K562 (cell line): ENCODE data around the gene GOLPH3. TPM values are rescaled to one million over a fixed set of nuclear protein-coding genes. Genes with fewer than 3 reads are reported as not detected.
A peak's percentile ranks its signal among the peaks of the same experiment; 100 is the strongest.

Source experiments
- ATAC-seq: fragments of 200-7000 bp; cut with Tn5 transposase; 3 replicates; pipeline ENCODE4 v1.9.1; 2020; ENCODE audit warnings: moderate library complexity
- BruUV-seq: library from RNA; stranded (reverse); fragments of 400-500 nt; replicated peaks from 2 replicates; lab custom pipeline; 2021; lab: Mats Ljungman, UMichigan
- CTCF ChIA-PET: fragments of 300-600 bp; formaldehyde crosslinking; extraction: SDS; loops from one replicate; lab custom pipeline; 2021; ENCODE audit warnings: low intra/inter-chr PET ratio; lab: Yijun Ruan, JAX
- POLR2A ChIA-PET: fragments of 300-600, 350-650 bp; sonication (Branson Sonifier 250); formaldehyde crosslinking; extraction: SDS; loops from one replicate; lab custom pipeline; 2021; ENCODE audit warnings: antibody characterized with exemption, inconsistent platforms; lab: Yijun Ruan, JAX
- DNase-seq, 4 experiments: peaks; one replicate each; pipeline versions ENCODE4 v3.0.0 to v3.0.0-alpha.2; 2011 to 2018; ENCODE audit warnings: low spot score in 3 of 4, mixed read lengths in 3 of 4; ENCODE audit errors: extremely low read depth in 1 of 4
- FAIRE-seq: peaks from 2 replicates; lab custom pipeline; 2011; peaks lifted over from hg19 to GRCh38; lab: Jason Lieb, UNC
- H2AFZ ChIP-seq: 2 replicates; pipeline ENCODE4 v1.6.0; 2011; ENCODE audit warnings: low read depth, low read length, control low read depth, inconsistent platforms
- H3K27ac ChIP-seq: fragments of 200-600 bp; 3 replicates; pipeline ENCODE4 v1.8.0; 2011; ENCODE audit warnings: low read depth, mild to moderate bottlenecking, control low read depth, inconsistent platforms, low read length, moderate library complexity, mixed read lengths; ENCODE audit errors: extremely low read depth
- H3K27me3 ChIP-seq, 2 experiments: fragments of 300-600 bp in 1 of 2; 2 replicates in 1 of 2; 3 replicates in 1 of 2; pipeline versions ENCODE4 v1.6.0 to v1.8.0; 2011; ENCODE audit warnings: inconsistent platforms in 2 of 2, low read length in 2 of 2, mild to moderate bottlenecking in 1 of 2, mixed read lengths in 1 of 2, moderate library complexity in 1 of 2; ENCODE audit not compliant: control insufficient read depth in 2 of 2, insufficient read depth in 2 of 2
- H3K36me3 ChIP-seq: fragments of 300-600 bp; 3 replicates; pipeline ENCODE4 v1.8.0; 2011; ENCODE audit warnings: mild to moderate bottlenecking, low read length, inconsistent platforms; ENCODE audit not compliant: control insufficient read depth, insufficient read depth
- H3K4me1 ChIP-seq, 2 experiments: fragments of 200-600 bp in 1 of 2; replicated peaks in 1 of 2; 2 replicates in 1 of 2; 3 replicates in 1 of 2; pipeline versions ENCODE4 v1.5.1 to v1.8.0; 2011; ENCODE audit warnings: inconsistent platforms in 2 of 2, low read length in 2 of 2, mild to moderate bottlenecking in 1 of 2, mixed read lengths in 1 of 2, moderate library complexity in 1 of 2; ENCODE audit not compliant: control insufficient read depth in 2 of 2, insufficient read depth in 2 of 2
- H3K4me2 ChIP-seq: 2 replicates; pipeline ENCODE4 v1.6.1; 2011; ENCODE audit warnings: low read length, control low read depth, inconsistent platforms, mixed read lengths; ENCODE audit not compliant: insufficient read depth
- H3K4me3 ChIP-seq: fragments of 200-600 bp; sonication (generic), shearing (Covaris generic); 2 replicates; pipeline ENCODE4 v1.5.1; 2016; ENCODE audit warnings: control low read depth, inconsistent platforms
- H3K79me2 ChIP-seq: fragments of 200-600 bp; 3 replicates; pipeline ENCODE4 v1.8.0; 2011; ENCODE audit warnings: low read length, inconsistent platforms; ENCODE audit not compliant: control insufficient read depth, insufficient read depth
- H3K9ac ChIP-seq, 2 experiments: 2 replicates each; pipeline versions ENCODE4 v1.6.0 to v1.6.1; 2011; ENCODE audit warnings: low read depth in 2 of 2, low read length in 2 of 2, control low read depth in 1 of 2, inconsistent platforms in 1 of 2, mild to moderate bottlenecking in 1 of 2, mixed read lengths in 1 of 2; ENCODE audit not compliant: insufficient read depth in 1 of 2
- H3K9me1 ChIP-seq: one replicate; pipeline ENCODE4 v1.6.0; 2011; ENCODE audit warnings: inconsistent platforms, mild to moderate bottlenecking, low read length, moderate library complexity; ENCODE audit not compliant: control insufficient read depth, insufficient read depth
- H3K9me3 ChIP-seq: replicated peaks from 2 replicates; pipeline ENCODE4 v1.5.1; 2011; ENCODE audit warnings: low read depth, low read length, inconsistent platforms; ENCODE audit not compliant: control insufficient read depth, insufficient read depth
- H4K20me1 ChIP-seq: replicated peaks from 2 replicates; pipeline ENCODE4 v1.6.1; 2011; ENCODE audit warnings: low read length, inconsistent platforms, mixed read lengths; ENCODE audit not compliant: control insufficient read depth, insufficient read depth
- BCL6 ChIP-seq: fragments of 250-450 bp; sonication (Bioruptor Pico); IDR thresholded peaks from 2 replicates; pipeline ENCODE4 v1.4.0; 2020
- BHLHE40 ChIP-seq: IDR thresholded peaks from 2 replicates; pipeline ENCODE4 v1.6.1; 2011; ENCODE audit warnings: low read length, improper control_type of control experiment
- CBX2 ChIP-seq: fragments of 200-600 bp; sonication (generic); IDR thresholded peaks from one replicate; pipeline ENCODE4 v1.6.1; 2012; ENCODE audit warnings: mild to moderate bottlenecking, low read length, inconsistent platforms; ENCODE audit not compliant: insufficient read depth, poor library complexity, severe bottlenecking
- ETV5 ChIP-seq: sonication (generic); formaldehyde crosslinking; IDR thresholded peaks from 2 replicates; pipeline ENCODE4 v1.4.0; 2020; ENCODE audit warnings: low read depth, mild to moderate bottlenecking, missing genetic modification reagents
- IFI16 ChIP-seq: fragments of 250-450 bp; sonication (Bioruptor Pico); IDR thresholded peaks from 2 replicates; pipeline ENCODE4 v2.1.2; 2022; ENCODE audit warnings: mild to moderate bottlenecking, inconsistent platforms
- ILK ChIP-seq: fragments of 450-650 bp; IDR thresholded peaks from 2 replicates; pipeline ENCODE4 v1.6.1; 2016; ENCODE audit warnings: missing genetic modification characterization, low read depth, mild to moderate bottlenecking, missing compliant biosample characterization, moderate library complexity, borderline replicate concordance
- JUND ChIP-seq, 2 experiments: IDR thresholded peaks; 2 replicates in 1 of 2; 3 replicates in 1 of 2; pipeline ENCODE4 v1.6.1; 2011; ENCODE audit warnings: borderline replicate concordance in 2 of 2, low read depth in 2 of 2, low read length in 2 of 2, improper control_type of control experiment in 1 of 2, missing biosample characterization in 1 of 2, missing genetic modification characterization in 1 of 2, missing genetic modification reagents in 1 of 2
- KDM2B ChIP-seq: fragments of 250-450 bp; sonication (Bioruptor Pico); IDR thresholded peaks from 2 replicates; pipeline ENCODE4 v1.8.0; 2021; ENCODE audit warnings: mild to moderate bottlenecking, moderate library complexity
- NR2C1 ChIP-seq, 2 experiments: fragments of 450-650 bp; IDR thresholded peaks; 2 replicates each; pipeline ENCODE4 v1.6.1; 2017; ENCODE audit warnings: mild to moderate bottlenecking in 2 of 2, antibody characterized with exemption in 1 of 2, inconsistent platforms in 1 of 2, missing compliant biosample characterization in 1 of 2, missing genetic modification characterization in 1 of 2
- PHF8 ChIP-seq: fragments of 200-600 bp; sonication (generic); IDR thresholded peaks from 2 replicates; pipeline ENCODE4 v1.6.1; 2012; ENCODE audit warnings: mixed run types, mild to moderate bottlenecking, inconsistent platforms, low read length, moderate library complexity, borderline replicate concordance
- POLR2AphosphoS2 ChIP-seq: IDR thresholded peaks from 2 replicates; pipeline ENCODE4 v1.6.1; 2012; ENCODE audit warnings: low read length, improper control_type of control experiment
- RBM14 ChIP-seq: fragments of 200-400 bp; formaldehyde crosslinking; IDR thresholded peaks from 2 replicates; pipeline ENCODE4 v1.6.1; 2018; ENCODE audit warnings: low read depth, mild to moderate bottlenecking, low read length, moderate library complexity, borderline replicate concordance; ENCODE audit not compliant: insufficient read depth
- RBM15 ChIP-seq: fragments of 200-400 bp; formaldehyde crosslinking; IDR thresholded peaks from 2 replicates; pipeline ENCODE4 v1.6.1; 2018; ENCODE audit warnings: mild to moderate bottlenecking, low read length, moderate library complexity; ENCODE audit not compliant: insufficient read depth
- SREBF1 ChIP-seq: fragments of 150-350 bp; IDR thresholded peaks from 2 replicates; pipeline ENCODE4 v1.6.1; 2014; ENCODE audit warnings: antibody characterized with exemption, low read depth, low read length, borderline replicate concordance
- TAL1 ChIP-seq: fragments of 450-650 bp; IDR thresholded peaks from 2 replicates; pipeline ENCODE4 v1.6.1; 2016; ENCODE audit warnings: mild to moderate bottlenecking
- ZNF121 ChIP-seq: sonication (generic); formaldehyde crosslinking; conservative IDR thresholded peaks from 2 replicates; pipeline ENCODE4 v1.8.0; 2022; ENCODE audit warnings: missing genetic modification reagents
- ZNF24 ChIP-seq: fragments of 450-650 bp; IDR thresholded peaks from 2 replicates; pipeline ENCODE4 v1.6.1; 2016
- WGBS: fragments of 100-300 bp; shearing (Covaris generic); methylation state at CpG from one replicate; pipeline ENCODE4 v1.1.6; 2016; ENCODE audit warnings: low coverage, mixed read lengths; ENCODE audit not compliant: insufficient coverage; ENCODE audit errors: missing lambda C conversion rate; 5-methylcytosine and 5-hydroxymethylcytosine counted together
- in situ Hi-C: fragments of 300-500 bp; cut with MboI; formaldehyde crosslinking; loops from 4 replicates; pipeline ENCODE4 v1.15.0; 2018; ENCODE audit warnings: inconsistent platforms, mixed read lengths
- intact Hi-C: fragments of 100-400 bp; cut with micrococcal nuclease; formaldehyde crosslinking; loops from 2 replicates; pipeline ENCODE4 v1.14.2; 2022
- polyA plus RNA-seq, 8 experiments: library from polyadenylated mRNA; depleted of rRNA in 4 of 8; stranded (reverse) in 5 of 8; unstranded in 3 of 8; fragments of >200 nt; fragmentation: Nextera tagmentation in 2 of 8; fragmentation: Illumina TruSeq in 1 of 8; extraction: Ambion mirVana in 2 of 8; extraction: Trizol in 1 of 8; gene quantifications; 2 replicates each; pipeline versions ENCODE4 v1.2.1 to v1.2.3, GENCODE V29; 2011 to 2014; ENCODE audit warnings: inconsistent platforms in 1 of 8, missing spikeins in 1 of 8
- total RNA-seq, 7 experiments: library from RNA; depleted of rRNA in 6 of 7; stranded (reverse); fragments of >200 nt in 6 of 7; fragmentation: Illumina TruSeq in 2 of 7; extraction: Trizol in 2 of 7; gene quantifications; 2 replicates each; pipeline versions ENCODE4 v1.2.1 to v1.2.3, GENCODE V29; 2011 to 2021; ENCODE audit warnings: low replicate concordance in 1 of 7

Gene GOLPH3
- total and polyA plus RNA-seq, 9 of the 15 experiments (the other 6 are each of a cell fraction or from before 2014, with no cell fraction given), result 18.8 to 94.6 (median 55.1) TPM

- intact Hi-C loops, result no loop called here
These were observed 57.4 kb downstream of the GOLPH3 start for GRCh38 chr5:32116574-32117313.

GRCh38 chr5:32115985-32116384 is 58.1 kb downstream of the GOLPH3 start:
- Histone ChIP-seq H3K4me2 (no peak overlapping the region), H3K27ac (no peak overlapping the region), H3K36me3 (peaks cover 67% of the 10 kb centered on the region), H2AFZ (no peak overlapping the region), H3K9me1 (no peaks in the 10 kb centered on the region), H3K4me3 (no peak overlapping the region), H3K27me3 (no peaks in the 10 kb centered on the region), H3K9me3 (no peaks in the 10 kb centered on the region), H3K79me2 (peaks cover 13% of the 10 kb centered on the region; the same call in 2 of the 3 replicates), H4K20me1 (no peaks in the 10 kb centered on the region), H3K9ac (no peak overlapping the region), H3K4me1 (no peaks in the 10 kb centered on the region; a peak in 1 of 5 replicates)
- peak; percentile 67 for ATAC-seq
- intact Hi-C loops, result no loop called here
- TF ChIP-seq ETV5 (CRISPR knock-in tag) (no peak), KDM2B (CRISPR knock-in tag) (no peak), IFI16 (CRISPR knock-in tag) (no peak), PHF8 (no peak), POLR2AphosphoS2 (no peak), ILK (tag) (no peak), TAL1 (no peak), BHLHE40 (no peak), RBM14 (no peak), BCL6 (CRISPR knock-in tag) (no peak), NR2C1 (IDR thresholded peaks at IDR 0.05) (no peak), NR2C1 (tag; IDR thresholded peaks at IDR 0.05) (no peak), ZNF24 (no peak)
- in situ Hi-C loops, result no loop called here
- no peak for FAIRE-seq
- POLR2A ChIA-PET, result interaction anchor here (0.6 to 0.9 kb wide), 2 partner anchors 9 to 44 kb away, joined by 3 to 7 read pairs; no protein-coding TSS in a partner anchor
- CTCF ChIA-PET, result no interaction called here
- WGBS, result 82% methylated on average over 3 of the region's 3 CpGs
- DNase-seq, result peak in 1 of 4 experiments; percentile 13
- BruUV-seq, result no TSS peak

More at GRCh38 chr5:32116574-32117313, 57.4 kb downstream of the GOLPH3 start:
- in situ Hi-C loops, result no loop called here
- no peak for FAIRE-seq
- Histone ChIP-seq H3K4me3 (no peak overlapping the region), H3K36me3 (peaks cover 70% of the 10 kb centered on the region), H3K27me3 (no peaks in the 10 kb centered on the region), H2AFZ (no peak overlapping the region), H3K9me1 (no peaks in the 10 kb centered on the region), H3K4me2 (no peak overlapping the region), H3K4me1 (no peaks in the 10 kb centered on the region; a peak in 1 of 5 replicates), H3K9me3 (no peaks in the 10 kb centered on the region), H3K27ac (no peak overlapping the region; the same call in 2 of the 3 replicates), H4K20me1 (no peaks in the 10 kb centered on the region)
- BruUV-seq, result no TSS peak
- DNase-seq, result no peak
- WGBS, result 98% methylated on average over 4 of the region's 4 CpGs
- POLR2A ChIA-PET, result interaction anchor here (0.6 kb wide), 1 partner anchor 43 kb away, joined by 7 read pairs; no protein-coding TSS in a partner anchor
- no peak for TF ChIP-seq SREBF1
- peak; percentile 76 for TF ChIP-seq ZNF121 (CRISPR knock-in tag)
- no peak for TF ChIP-seq JUND (IDR thresholded peaks at IDR 0.05; ENCODE audit: borderline replicate concordance, low read depth, low read length)
- no peak for TF ChIP-seq JUND (tag; IDR thresholded peaks at IDR 0.05; ENCODE audit: borderline replicate concordance, low read depth, low read length)
- TF ChIP-seq RBM15, result no peak
- TF ChIP-seq BCL6 (CRISPR knock-in tag), result no peak
- TF ChIP-seq CBX2, result no peak
- TF ChIP-seq, all 486 proteins: peak for 1
- Histone ChIP-seq H3K79me2 (peaks cover 13% of the 10 kb centered on the region; the same call in 2 of the 3 replicates), H3K9ac (no peak overlapping the region)
- CTCF ChIA-PET, result no interaction called here
- ATAC-seq, result no peak
